ENCODE results near the gene ZAP70. TPM values are rescaled to one million over a fixed set of nuclear protein-coding genes. Genes with fewer than 3 reads are reported as not detected.

ZAP70 gene
- total RNA-seq, result under 0.01 TPM in 1 of 2 replicates, not detected in the other

GRCh38 chr2:97713296-97714083, at the start of gene ZAP70:
ZAP70 (plus strand) TSS chr2:97713576; CDS start chr2:97724037, 10,461 bp downstream.

DNA sequence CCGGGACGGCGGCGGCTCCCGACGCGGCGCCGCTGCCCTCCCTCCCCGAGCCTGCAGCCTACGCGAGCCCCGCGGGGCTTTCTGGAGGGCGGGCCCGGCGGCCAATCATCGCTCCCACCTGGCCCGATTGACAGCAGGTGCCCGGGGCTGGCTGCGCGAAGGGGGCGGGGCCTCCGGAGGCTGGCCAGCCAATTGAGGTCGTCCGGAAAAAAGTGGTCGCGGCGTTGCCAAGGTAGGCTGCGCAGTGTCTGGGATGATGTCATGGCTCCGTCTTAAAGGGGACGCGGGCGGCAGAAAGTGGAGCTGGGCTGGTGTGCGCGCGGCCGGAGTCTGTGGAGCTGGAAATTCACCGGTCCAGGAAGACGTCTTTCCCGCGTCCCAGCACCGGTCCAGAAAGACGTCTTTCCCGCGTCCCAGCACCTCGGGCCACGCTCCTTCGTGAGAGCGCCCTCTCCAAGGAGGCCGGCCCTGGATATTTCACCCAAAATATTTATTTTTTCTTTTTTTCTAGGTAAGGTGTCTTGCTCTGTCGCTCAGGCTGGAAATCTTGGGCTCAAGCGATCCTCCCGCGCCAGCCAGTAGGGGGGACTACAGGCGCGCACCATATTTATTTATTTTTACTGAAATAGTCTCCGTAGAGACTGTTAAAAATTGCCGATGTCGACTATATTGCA, 49.3 kb upstream of the ZAP70 start, which contains the start of gene ACTR1B:
Gene ACTR1B, minus strand, starts transcription at position 83 of the 674 bp plus-strand sequence. CDS start 154 bp downstream, outside the sequence.

GRCh38 chr2:97669448-97669847, 43.9 kb upstream of the ZAP70 start, which contains the start of gene C2orf92:
C2orf92 (plus strand) TSS chr2:97669713; CDS start chr2:97669789, 76 bp downstream.

Small RNAs within 50 kb of the gene (small RNA-seq; reads per million reads assigned to genes)
- not detected for gene RNU4-8P

Other genes with a start within 250 kb of the ZAP70 start
- gene ANKRD36B, start 123.7 kb upstream of the ZAP70 start, total RNA-seq, result 111 and 222 TPM in 2 replicates
- 158 and 192 TPM in 2 replicates for gene COX5B, start 67.5 kb upstream of the ZAP70 start, total RNA-seq
- gene ACTR1B, start 49.5 kb upstream of the ZAP70 start, total RNA-seq, result 36.0 and 41.9 TPM in 2 replicates
- 3.5 and 4.9 TPM in 2 replicates for gene C2orf92, start 43.9 kb upstream of the ZAP70 start, total RNA-seq